HG02610 (cell line): ENCODE measurements around the gene SPATA13.

Source experiments
- ATAC-seq: cut with Tn5 transposase; IDR thresholded peaks from one replicate; pipeline ENCODE4 v1.9.1; 2021; ENCODE audit warnings: mild to moderate bottlenecking, moderate library complexity; ENCODE audit not compliant: unreplicated experiment

SPATA13 gene

DNA sequence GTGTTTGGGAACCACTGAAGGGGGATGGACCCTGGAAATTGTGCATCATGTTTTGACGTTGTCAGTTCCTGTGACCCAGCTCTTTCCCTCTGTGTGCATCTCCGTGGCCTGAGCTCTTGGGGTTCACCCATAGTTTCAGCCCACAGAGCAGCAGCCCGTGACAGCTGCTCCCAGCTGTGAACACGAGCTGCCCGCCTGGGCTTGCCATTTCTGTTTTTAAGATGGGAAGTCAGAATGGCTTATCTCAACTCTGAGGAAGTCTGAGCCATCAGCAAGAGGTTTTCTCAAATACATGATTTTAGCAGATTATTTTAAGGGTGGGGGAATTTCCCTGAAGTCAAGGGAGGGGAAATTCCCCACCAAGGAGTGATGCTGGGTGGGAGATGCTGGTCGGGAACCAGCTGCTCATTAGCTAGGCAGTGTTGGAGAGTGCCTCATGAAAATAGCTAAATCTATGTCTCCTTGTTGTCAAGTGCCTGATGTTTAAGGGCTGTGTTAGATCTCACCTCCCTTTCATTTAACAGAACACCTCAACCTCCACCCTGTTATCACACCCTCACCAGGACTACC lies 114.0 kb downstream of the SPATA13 start:
- ATAC-seq: peak; percentile 71

DNA sequence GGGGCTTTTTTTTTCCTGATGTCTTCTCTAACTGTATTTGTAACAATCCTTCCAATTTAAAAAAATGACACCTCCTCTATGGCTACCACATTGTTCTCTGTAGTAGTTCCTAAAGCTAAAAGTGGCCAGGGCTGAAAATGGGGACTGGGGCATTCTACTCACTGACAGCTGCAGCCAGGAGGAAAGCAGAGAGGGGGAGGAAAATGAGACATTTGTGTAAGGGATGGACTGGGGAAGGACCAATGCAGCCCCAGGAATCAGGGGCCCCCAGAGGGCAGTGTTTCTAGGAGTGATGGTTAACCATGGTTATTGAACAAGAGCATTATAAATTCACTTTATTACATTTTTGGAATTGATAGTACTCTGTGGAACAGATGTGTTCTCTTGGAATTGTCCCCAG lies 114.5 kb downstream of the SPATA13 start:
- no peak for ATAC-seq

DNA sequence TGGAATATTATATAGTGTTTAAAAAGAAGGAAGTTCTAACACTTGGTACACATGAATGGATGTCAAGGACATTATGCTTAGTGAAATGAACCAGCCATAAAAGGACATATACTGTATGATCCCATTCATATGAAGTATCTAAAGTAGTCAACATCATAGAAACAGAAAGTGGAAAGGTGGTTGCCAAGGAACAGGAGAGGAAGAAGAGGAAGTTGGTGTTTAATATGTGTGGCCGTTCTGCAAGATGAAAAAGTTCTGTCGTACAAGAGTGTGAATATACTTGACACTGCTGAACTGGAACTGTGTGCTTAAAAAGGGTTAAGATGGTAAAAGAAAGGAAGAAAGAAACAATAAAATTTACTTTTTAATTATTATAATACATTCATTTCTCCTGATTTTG lies 115.8 kb downstream of the SPATA13 start:
- no peak for ATAC-seq

DNA sequence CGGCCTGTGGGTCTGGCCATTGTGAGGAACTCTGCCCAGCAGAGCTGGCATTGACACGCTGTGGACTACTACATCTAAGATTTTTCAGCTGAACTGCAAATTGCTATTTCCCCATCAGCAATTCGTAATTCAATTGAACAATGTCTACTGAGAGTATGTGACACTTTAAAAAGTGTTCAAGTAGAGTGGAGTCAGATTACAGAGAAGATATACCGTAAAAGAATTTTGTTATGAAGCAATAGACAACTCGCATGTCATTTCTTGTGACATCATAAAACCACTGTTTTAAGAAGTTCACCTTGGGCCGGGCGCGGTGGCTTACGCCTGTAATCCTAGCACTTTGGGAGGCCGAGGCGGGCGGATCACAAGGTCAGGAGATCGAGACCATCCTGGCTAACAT lies 116.3 kb downstream of the SPATA13 start:
- ATAC-seq: no peak

DNA sequence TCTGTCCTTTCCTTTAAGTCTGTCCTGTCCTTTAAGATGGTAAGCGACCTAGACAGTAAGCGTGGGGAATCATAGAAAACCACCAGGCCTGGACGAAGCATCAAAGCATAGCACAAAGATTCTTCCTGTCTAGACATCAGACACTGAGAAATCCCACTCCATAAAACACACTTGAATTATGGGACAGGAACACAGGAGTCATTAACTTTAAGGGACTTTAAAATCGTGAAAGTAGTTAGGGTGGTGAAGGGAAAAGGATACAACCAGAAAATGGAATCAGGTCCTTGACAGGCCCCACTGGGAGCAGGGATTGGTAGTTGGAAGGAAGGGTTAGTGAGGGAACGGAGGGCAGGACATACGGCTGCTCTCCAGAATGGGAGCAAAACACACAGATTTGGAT lies 117.2 kb downstream of the SPATA13 start:
- ATAC-seq: no peak

GRCh38 chr13:24279327-24280110 lies 119.0 kb downstream of the SPATA13 start:
- no peak for ATAC-seq

GRCh38 chr13:24280720-24281119 lies 120.2 kb downstream of the SPATA13 start:
- ATAC-seq: peak; percentile 76

- ATAC-seq: no peak
Measured at GRCh38 chr13:24281188-24282008, 120.9 kb downstream of the SPATA13 start.

- ATAC-seq: no peak
Measured at GRCh38 chr13:24282256-24282655, 121.7 kb downstream of the SPATA13 start.

DNA sequence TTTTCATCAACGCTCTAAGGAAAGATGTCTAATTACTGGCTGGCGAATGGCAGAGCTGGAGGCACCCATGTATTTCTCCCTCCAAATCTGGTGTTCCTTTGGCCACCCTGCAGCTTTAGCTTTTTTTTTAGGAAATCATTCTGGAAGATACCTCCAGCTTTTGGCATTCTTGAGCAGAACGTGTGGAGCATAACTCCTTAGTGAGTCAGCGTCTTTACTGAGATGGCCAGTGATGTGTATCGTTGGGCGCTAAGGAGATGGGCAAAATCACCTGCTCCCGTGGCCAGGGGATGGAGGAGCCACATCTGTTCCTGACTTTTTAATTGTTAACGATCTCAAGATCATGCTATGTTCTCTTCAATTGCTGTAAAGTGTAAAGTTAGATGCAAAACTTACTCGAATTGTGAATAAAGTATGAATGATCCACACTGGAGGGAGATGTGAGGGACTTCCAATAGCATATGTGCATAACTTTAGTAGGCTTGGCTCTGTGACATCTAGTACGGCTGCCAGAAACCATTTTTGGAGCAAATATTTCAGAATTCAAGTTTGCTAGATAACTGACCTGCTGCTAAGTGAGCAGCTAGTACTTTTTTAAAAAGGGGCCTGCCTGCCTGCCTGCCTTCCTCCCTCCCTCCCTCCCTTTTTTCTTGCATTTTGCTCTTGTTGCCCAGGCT lies 124.5 kb downstream of the SPATA13 start:
- ATAC-seq: no peak

DNA sequence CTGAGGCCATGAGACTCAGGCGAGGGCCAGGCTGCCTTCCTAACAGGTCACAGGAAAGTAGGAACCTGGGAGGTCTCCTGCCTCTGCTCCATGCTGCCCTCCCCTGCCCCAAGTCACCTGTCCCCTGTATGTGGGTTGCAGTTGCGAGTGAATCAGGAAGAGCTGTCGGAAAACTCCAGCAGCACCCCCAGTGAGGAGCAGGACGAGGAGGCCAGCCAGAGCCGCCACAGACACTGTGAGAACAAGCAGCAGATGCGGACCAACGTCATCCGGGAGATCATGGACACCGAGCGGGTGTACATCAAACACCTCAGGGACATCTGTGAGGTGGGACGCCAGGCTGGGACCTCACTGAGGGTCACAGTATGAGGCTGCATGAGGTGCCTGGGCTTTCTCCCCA lies 126.1 kb downstream of the SPATA13 start:
- ATAC-seq: no peak

GRCh38 chr13:24287748-24288287 lies 127.3 kb downstream of the SPATA13 start:
- ATAC-seq: no peak

DNA sequence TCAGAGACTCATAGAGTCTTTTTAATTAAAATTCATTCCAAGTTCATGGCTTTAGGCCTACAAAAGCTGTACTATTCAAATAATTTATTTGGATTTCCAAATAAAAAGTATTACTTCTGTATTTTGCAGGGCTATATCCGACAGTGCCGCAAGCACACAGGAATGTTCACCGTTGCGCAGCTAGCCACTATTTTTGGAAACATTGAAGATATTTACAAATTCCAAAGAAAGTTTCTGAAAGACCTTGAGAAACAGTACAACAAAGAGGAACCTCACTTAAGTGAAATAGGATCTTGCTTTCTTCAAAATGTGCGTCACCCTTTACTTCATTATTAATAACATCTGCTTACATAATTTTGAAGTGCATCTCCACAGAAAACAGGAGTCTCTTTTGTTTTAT lies 128.3 kb downstream of the SPATA13 start:
- no peak for ATAC-seq

DNA sequence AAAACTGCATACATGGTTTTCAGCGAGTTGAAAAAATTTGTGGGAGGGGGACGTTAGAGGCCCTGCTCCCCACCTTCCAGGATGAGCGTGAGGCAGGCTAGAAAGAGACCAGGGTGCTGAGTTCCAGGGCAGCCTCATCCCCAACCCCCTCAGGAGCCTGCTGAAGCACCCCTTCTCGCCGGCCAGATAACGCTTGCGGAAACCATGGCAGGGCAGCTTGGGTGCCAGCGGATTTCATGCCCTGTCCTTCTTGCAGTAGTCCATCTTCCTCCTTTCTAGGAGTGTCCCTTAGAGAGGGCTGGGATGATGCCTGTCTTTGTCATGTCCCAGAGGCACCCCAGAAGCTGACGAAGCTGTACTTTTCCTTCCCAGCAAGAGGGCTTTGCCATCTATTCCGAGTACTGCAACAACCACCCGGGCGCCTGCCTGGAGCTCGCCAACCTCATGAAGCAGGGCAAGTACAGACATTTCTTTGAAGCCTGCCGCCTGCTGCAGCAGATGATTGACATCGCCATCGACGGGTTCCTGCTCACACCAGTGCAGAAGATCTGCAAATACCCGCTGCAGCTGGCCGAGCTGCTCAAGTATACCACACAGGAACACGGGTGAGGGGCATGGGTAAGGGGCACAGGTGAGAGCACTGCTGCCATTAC lies 129.9 kb downstream of the SPATA13 start:
- no peak for ATAC-seq

- ATAC-seq: no peak
Measured at GRCh38 chr13:24292481-24292880, 132.0 kb downstream of the SPATA13 start.

DNA sequence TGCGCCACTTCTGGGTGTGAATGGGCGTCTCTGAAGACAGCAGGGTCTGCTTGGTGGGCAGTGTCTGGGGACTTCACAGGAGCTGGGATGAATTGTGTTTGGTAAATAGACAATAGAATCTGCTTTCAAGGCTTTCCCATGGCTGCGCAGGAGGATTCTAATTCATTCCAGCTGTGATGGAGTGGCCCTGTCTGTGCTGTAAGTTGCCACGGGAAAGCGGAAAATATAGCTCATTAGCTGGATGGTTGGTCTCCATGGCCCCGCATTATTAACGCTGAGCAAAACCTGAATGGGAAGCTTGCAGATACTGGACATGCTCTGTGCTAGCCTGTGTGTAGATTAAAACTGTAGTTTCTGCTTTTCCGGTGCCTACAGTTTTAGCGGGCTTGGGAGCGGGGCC lies 133.2 kb downstream of the SPATA13 start:
- ATAC-seq: no peak

DNA sequence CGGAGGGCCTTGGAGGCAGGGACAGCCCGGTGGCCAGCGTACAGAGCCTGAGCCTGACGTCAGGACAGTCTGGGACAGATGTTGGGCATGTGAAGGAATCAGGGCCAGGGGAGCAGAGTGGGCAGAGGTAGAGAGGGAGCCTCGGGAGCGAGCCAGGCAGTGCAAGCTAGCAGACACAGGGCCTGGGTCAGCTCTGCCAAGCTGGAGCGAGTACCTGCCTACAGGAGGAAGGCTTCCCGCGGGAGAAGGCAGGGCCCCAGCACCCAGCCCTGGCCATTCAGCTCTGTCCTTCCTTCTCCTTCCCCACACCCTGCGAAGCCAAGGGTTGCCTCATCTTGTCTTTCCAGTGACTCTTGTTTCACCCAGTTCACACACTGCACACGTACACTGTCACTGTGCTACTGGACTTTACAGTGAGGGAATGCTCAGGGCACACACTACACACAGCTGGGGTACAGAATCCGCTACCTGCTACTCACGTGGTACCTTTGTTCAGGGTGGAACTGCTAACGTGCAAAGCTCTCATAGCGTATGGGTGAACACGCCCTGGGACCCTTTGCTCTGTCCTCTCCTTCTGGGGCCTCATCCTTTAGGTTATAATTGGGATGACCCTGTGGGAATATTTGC lies 139.1 kb downstream of the SPATA13 start:
- no peak for ATAC-seq

DNA sequence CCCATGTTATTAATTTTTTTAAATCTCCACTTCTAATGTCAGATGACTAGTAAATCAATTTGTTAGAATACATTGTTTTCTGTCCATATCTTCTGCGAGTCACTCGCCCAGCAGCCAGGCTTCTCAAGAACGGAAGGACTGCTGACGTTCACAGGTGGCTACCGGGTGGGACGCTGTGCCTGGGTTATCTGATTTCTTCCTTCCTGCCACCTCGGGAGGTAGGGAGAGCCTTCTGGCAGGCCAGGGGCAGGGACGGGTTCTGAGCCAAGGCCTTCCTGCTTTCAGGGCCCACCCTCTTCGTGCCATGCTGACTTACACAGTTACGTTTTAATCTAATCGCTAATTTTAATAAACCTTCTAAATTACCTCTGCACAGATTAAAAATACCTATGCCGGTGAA lies 140.9 kb downstream of the SPATA13 start:
- no peak for ATAC-seq

- no peak for ATAC-seq
Measured at GRCh38 chr13:24301911-24302310, 141.4 kb downstream of the SPATA13 start.

GRCh38 chr13:24304620-24305019 lies 144.1 kb downstream of the SPATA13 start:
- no peak for ATAC-seq
